Mucosa of rectum (tissue), 2 donors: Measurements from ENCODE around the gene F11R.
"Not testable (repeated sequence)": the region's sequence is repeated elsewhere in the genome, so short reads cannot be mapped to it uniquely, and the experiment has no call there.

ENCODE experiments used
- H3K27ac ChIP-seq, 2 donors: one replicate each; pipeline ENCODE4 v1.7.0; 2013; ENCODE audit warnings: inconsistent platforms in 2 of 2, low read depth in 2 of 2, low read length in 2 of 2
- H3K27me3 ChIP-seq, 2 donors: one replicate each; pipeline ENCODE4 v1.7.0; 2013; ENCODE audit warnings: low read length in 2 of 2; ENCODE audit not compliant: control insufficient read depth in 2 of 2, insufficient read depth in 2 of 2
- H3K36me3 ChIP-seq, 2 donors: one replicate each; pipeline ENCODE4 v1.7.0; 2013; ENCODE audit warnings: low read length in 2 of 2; ENCODE audit not compliant: control insufficient read depth in 2 of 2, insufficient read depth in 2 of 2
- H3K4me1 ChIP-seq, 2 donors: one replicate each; pipeline ENCODE4 v1.7.0; 2013; ENCODE audit warnings: low read length in 2 of 2, mild to moderate bottlenecking in 1 of 2; ENCODE audit not compliant: control insufficient read depth in 2 of 2, insufficient read depth in 2 of 2
- H3K4me3 ChIP-seq, 2 donors: one replicate each; pipeline ENCODE4 v1.7.0; 2013; ENCODE audit warnings: low read length in 2 of 2
- H3K9ac ChIP-seq, 2 donors: one replicate each; pipeline ENCODE4 v1.7.0; 2013; ENCODE audit warnings: low read length in 2 of 2, low read depth in 1 of 2, mild to moderate bottlenecking in 1 of 2
- H3K9me3 ChIP-seq, 2 donors: one replicate each; pipeline ENCODE4 v1.7.0; 2013; ENCODE audit warnings: low read length in 2 of 2; ENCODE audit not compliant: control insufficient read depth in 2 of 2
- donor health status: healthy.
- donor health status: Normal muscosa, but diverticular disease.

F11R gene

DNA sequence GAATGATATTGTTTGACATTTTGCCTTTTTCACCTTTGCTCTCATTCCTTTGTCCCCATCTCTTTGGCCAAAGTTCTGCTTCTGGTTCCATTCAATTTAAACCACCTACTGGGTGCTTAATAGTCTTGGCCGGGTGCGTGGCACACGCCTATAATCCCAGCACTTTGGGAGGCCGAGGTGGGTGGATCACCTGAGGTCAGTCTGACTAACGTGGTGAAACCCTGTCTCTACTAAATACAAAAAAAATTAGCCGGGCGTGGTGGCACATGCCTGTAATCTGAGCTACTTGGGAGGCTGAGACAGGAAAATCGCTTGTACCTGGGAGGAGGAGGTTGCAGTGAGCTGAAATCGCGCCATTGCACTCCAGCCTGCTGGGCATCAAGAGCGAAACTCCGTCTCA lies 1.5 kb upstream of the F11R start:
- H3K9me3 ChIP-seq, H3K27me3 ChIP-seq, H3K36me3 ChIP-seq, H3K9ac ChIP-seq: not testable (repeated sequence)
- peaks cover 16 to 38% of the 10 kb centered on the region in 2 donors for H3K4me1 ChIP-seq
- H3K4me3 ChIP-seq: peak overlapping the region in 1 of 2 donors; percentile 97
- H3K27ac ChIP-seq: peak overlapping the region in 1 of 2 donors; percentile 94

DNA sequence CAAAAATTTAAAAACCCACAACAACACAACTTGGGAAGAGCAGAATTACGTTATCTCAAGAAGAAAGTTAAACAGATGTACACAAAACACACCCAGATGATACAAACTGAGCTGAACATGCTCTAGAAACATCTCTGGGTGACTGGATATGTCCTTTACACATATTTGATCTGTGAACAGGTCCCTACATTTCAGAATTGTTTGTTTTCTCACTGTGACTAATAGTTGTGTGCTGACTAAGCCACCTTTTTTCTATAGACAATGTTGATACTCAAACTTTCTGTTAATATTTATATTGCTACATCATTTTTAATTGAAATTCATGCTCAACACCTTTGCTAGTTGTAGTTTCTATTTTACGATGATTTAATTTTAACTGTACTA lies 1.0 kb upstream of the F11R start:
- Histone ChIP-seq H3K27ac (peak overlapping the region; percentile 94 to 95), H3K36me3 (no peaks in the 10 kb centered on the region), H3K27me3 (no peaks in the 10 kb centered on the region), H3K4me3 (peak overlapping the region; percentile 81 to 97), H3K9me3 (no peaks in the 10 kb centered on the region), H3K4me1 (peaks cover 16 to 38% of the 10 kb centered on the region in 2 donors), H3K9ac (peak overlapping the region; percentile 75 to 93)

DNA sequence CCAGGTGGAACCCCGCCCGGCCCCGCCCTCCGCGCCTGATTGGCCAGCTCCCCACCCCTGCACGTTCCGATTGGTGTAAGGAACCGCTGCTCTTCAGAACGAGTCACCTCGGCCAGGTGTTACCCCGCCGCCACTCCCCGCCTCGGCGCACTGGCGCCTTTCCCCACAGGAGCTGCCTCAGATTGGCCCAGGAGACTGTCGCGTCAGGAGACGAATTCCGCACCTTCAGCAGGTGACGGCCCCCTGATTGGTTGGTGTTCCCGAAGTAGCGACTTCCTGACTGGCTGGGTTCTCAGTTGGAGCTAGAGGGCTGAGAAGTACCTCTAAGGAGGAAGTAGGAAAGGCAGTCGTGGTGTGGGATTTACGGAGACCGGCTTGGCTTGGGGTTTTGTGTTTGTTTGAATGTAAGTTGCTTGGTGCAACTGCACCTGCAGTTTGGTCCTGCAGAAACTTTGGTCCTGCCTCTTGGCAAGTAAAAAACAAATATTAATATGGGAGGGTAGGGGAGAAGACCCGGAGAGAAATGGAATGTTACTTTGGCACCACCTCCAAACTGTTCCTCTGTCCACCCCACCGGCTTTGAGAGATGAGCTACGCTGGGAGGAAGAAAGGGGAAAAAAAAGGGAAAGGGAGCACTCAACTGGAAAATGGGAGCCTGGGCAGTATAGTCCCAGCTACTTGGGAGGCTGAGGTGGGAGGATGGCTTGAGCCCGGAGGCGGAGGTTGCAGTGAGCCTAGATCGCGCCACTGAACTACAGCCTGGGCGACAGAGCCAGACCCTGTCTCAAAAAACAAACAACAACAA lies 415 bp upstream of the F11R start:
- Histone ChIP-seq H3K27ac (peak overlapping the region; percentile 94 to 95), H3K36me3 (no peaks in the 10 kb centered on the region), H3K9ac (peak overlapping the region; percentile 93 to 97), H3K9me3 (no peaks in the 10 kb centered on the region), H3K4me3 (peak overlapping the region; percentile 81 to 97), H3K27me3 (no peaks in the 10 kb centered on the region), H3K4me1 (peaks cover 16 to 41% of the 10 kb centered on the region in 2 donors)

DNA sequence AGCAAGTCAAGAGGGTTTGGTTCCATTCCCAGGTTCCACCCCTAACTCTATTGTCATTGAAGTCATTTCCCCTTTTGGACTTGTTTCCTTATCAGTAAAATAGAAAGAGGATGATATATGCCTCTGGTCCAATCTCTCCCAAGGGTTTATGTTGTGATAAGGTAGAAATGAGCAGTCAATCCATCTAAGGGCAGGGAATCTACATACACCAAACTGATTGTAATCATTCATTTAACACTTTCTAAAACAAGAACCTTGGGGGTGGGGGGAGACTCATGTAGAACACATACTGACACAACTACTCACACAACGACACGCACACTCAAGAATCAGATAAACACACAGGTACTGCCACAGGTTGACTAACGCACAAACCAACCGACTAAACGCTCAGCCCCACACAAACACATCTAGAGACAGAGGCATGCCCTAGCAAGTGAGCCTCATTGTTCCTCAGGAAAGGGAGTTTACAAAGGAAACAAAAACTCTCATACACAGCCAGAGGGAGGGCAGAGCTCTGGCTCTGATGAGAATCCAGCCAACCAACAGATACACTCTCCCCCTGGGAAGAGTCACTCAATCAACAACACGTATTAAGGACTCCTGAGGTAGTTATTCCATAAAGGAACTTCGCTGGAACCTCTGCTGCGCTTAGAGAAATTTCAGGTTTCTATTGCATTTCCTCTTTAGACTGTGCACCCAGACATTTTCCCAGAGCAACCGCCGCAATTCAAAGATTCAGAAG lies 1.0 kb downstream of the F11R start:
- H3K27ac ChIP-seq: peak overlapping the region; percentile 94 to 95
- peak overlapping the region; percentile 93 to 97 for H3K9ac ChIP-seq
- H3K4me3 ChIP-seq: peak overlapping the region; percentile 81 to 97
- H3K9me3 ChIP-seq: no peaks in the 10 kb centered on the region
- no peaks in the 10 kb centered on the region for H3K36me3 ChIP-seq
- no peaks in the 10 kb centered on the region for H3K27me3 ChIP-seq
- H3K4me1 ChIP-seq: peaks cover 16 to 41% of the 10 kb centered on the region in 2 donors

DNA sequence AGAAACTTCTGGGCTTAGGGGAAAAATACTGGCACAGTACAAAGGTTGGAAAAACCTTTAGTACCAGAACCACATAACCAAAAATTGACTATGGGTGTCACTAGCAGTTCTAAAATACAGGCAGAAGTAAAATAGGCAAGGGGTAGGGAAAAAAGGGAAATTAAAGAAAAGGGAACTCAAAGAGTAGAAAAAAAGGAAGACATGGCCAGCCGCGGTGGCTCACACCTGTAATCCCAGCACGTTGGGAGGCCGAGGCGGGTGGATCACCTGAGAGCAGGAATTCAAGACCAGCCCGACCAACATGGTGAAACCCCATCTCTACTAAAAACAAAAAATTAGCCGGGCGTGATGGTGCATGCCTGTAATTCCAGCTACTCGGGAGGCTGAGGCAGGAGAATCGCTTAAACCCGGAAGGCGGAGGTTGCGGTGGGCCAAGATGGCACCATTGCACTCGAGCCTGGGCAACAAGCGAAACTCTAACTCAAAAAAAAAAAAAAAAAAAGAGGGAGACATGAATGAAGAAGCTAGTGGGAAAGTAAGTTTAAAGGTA lies 1.8 kb downstream of the F11R start:
- H3K36me3 ChIP-seq: not testable (repeated sequence)

DNA sequence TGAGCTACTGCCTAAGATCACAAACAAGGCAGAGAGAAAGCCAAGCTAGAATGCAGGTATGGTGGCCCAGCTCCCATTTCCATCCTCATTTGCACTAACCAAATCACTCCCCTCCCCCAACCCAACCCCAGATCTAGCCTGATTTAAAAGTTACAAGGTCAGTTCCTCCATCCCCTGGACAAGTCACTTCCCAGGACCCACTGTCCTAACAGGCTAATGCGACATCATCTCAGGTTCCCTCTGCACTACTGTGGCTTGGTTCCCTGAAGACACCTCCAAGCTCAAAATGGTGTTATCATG lies 2.4 kb downstream of the F11R start:
- Histone ChIP-seq H3K4me1 (peaks cover 27 to 50% of the 10 kb centered on the region in 2 donors), H3K27me3 (no peaks in the 10 kb centered on the region), H3K9ac (peak overlapping the region in 1 of 2 donors; percentile 21), H3K36me3 (no peaks in the 10 kb centered on the region), H3K27ac (peak overlapping the region; percentile 6 to 16), H3K4me3 (peak overlapping the region; percentile 9 to 57), H3K9me3 (no peaks in the 10 kb centered on the region)

More for the DNA sequence above, 1.8 kb downstream of the F11R start:
- Histone ChIP-seq H3K4me3 (peak overlapping the region; percentile 81 to 97), H3K9ac (peak overlapping the region; percentile 47 to 93), H3K4me1 (peaks cover 21 to 45% of the 10 kb centered on the region in 2 donors), H3K27ac (peak overlapping the region; percentile 94 to 95)
- not testable (repeated sequence) for H3K27me3 ChIP-seq, H3K9me3 ChIP-seq

DNA sequence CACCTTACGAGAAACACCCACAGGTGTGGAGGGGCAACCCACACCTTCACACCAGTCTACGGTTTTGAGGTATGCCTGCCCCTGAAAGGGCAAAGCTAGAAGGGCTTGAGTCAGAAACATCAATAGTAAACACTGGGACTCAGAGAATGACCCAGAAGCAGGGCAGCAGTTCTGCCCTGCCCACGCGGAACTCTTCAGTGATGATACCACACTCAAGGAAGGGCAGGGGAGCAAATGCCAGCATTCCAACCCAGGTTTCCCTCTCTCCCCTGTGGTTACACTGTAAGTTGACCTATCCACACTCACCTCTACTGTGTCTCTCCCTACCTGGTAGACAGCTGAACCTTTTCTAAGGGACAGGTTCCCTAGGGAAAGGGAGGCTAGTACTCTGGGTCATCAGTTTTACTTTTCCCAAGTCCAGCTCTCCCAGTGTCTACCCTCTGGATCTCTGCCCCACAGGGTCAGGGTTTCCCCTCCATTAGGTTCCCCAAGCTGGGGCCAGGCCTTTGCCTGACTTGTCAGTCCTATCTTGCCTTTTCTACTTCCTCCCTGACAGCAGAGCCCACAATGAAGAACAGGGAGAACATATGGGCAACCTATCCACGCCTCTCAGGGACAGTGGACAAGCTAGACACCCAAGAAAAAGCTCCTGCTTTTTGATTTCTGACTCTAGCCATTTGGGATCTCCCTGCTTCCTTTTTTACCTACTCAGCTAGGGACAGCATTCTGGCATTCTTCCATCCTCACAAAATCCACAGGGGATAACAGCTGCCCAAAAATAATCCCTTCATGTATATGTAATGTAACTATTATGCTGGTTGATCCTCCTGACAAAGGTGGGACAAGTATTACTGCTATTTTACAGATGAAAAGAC lies 3.0 kb downstream of the F11R start:
- no peaks in the 10 kb centered on the region for H3K9me3 ChIP-seq
- H3K27ac ChIP-seq: peak overlapping the region; percentile 3 to 10
- peak overlapping the region; percentile 9 to 57 for H3K4me3 ChIP-seq
- H3K36me3 ChIP-seq: no peaks in the 10 kb centered on the region
- H3K4me1 ChIP-seq: peaks cover 33 to 55% of the 10 kb centered on the region in 2 donors
- H3K27me3 ChIP-seq: no peaks in the 10 kb centered on the region
- H3K9ac ChIP-seq: peak overlapping the region in 1 of 2 donors; percentile 26

DNA sequence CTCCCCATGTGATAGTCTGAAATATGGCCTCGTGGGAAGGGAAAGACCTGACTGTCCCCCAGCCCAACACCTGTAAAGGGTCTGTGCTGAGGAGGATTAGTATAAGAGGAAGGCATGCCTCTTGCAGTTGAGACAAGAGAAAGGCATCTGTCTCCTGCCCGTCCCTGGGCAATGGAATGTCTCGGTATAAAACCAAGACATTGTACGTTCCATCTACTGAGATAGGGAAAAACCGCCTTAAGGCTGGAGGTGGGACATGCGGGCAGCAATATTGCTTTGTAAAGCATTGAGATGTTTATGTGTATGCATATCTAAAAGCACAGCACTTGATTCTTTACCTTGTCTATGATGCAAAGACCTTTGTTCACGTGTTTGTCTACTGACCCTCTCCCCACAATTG lies 3.8 kb downstream of the F11R start:
- not testable (repeated sequence) for H3K4me3 ChIP-seq, H3K27me3 ChIP-seq, H3K9me3 ChIP-seq, H3K36me3 ChIP-seq, H3K27ac ChIP-seq, H3K9ac ChIP-seq
- peaks cover 35 to 60% of the 10 kb centered on the region in 2 donors for H3K4me1 ChIP-seq

DNA sequence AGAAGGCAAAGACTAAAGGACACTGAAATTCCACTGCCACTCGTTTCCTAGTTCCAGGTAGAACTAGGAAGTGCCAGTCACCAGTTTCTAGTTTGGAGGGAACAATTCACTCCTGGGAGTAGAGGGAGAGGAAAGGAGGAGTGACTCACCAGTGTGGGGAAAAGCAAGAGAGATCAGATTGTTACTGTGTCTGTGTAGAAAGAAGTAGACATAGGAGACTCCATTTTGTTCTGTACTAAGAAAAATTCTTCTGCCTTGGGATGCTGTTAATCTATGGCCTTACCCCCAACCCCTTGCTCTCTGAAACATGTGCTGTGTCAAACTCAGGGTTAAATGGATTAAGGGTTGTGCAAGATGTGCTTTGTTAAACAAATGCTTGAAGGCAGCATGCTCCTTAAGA lies 4.3 kb downstream of the F11R start:
- peaks cover 33 to 55% of the 10 kb centered on the region in 2 donors for H3K4me1 ChIP-seq
- not testable (repeated sequence) for H3K36me3 ChIP-seq, H3K9me3 ChIP-seq, H3K27me3 ChIP-seq, H3K27ac ChIP-seq, H3K4me3 ChIP-seq, H3K9ac ChIP-seq
